ENCODE results near the gene AUH. TPM values are rescaled to one million over a fixed set of nuclear protein-coding genes. Genes with fewer than 3 reads are reported as not detected.
"Not testable (repeated sequence)": the region's sequence is repeated elsewhere in the genome, so short reads cannot be mapped to it uniquely, and the experiment has no call there.

The AUH gene
- total RNA-seq, 1 donor = 14.5 TPM

GRCh38 chr9:91214086-91214485 is 147.6 kb downstream of the AUH start:
- no peak for DNase-seq (ENCODE audit: low read depth in 2 of 3, low spot score in 2 of 3)

- no peak for DNase-seq (ENCODE audit: low read depth in 2 of 3, low spot score in 2 of 3)
Observed at GRCh38 chr9:91212596-91213243, 149.0 kb downstream of the AUH start.

DNA sequence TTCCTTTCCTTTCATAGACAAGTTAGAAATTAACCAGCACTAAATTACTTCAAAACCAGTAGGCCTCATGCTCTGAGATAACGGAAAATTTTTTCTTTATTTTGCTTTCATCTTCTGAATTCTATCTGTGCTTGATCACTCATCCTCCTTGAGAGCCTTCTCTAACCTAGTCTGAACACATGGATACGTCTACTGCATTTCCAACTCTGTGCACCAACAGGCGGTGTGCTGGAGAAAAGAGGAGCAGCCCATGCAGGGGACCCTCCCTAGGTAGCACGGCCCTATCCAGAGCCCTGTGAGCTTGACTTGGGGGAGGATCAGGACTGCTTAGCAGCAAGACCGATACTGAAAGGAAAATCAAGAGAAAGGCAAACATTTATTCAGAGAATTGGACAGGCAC is 149.8 kb downstream of the AUH start:
- DNase-seq (ENCODE audit: low read depth in 2 of 3, low spot score in 2 of 3) = no peak

DNA sequence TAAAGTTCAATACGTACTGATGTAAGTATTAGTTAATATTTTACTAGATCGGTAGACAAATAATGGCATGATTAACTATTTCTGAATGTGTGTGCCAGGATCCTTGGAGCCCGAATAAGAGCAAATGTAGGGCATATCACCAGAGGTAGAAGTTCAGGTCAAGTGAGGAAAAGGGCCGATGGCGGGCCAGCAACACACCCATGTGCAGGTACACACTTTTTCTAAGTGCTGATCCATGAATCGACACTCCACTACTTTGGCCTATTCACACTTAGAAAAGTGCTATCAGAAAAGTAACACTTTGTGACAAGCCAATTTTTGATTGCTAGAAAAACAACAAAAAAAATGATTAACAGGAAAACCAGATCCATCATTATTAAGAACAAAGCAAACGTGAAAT is 150.3 kb downstream of the AUH start:
- no peak for DNase-seq (ENCODE audit: low read depth in 2 of 3, low spot score in 2 of 3)

- DNase-seq (ENCODE audit: low read depth in 2 of 3, low spot score in 2 of 3) = no peak
Observed at GRCh38 chr9:91210318-91210717, 151.4 kb downstream of the AUH start.

DNA sequence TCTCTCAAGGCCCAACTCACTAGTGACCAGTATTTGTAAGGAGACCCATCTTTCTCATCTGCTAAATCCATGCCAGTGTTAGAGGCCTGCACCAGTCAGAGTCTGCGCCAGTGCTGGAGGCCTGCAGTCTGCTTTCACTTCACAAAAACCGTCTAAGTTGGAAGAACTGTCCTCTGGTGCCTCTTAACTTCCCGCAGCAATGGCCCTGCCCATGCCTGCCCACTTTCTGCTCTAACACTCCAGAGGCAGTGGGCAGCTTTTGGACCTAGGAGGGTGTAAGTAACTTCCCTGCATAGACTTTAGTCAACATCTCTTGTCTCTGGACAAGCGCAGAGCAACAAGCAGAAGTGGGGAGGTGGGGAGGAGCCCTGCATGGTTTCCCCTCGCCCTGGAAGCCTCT is 152.9 kb downstream of the AUH start:
- DNase-seq (ENCODE audit: low read depth in 2 of 3, low spot score in 2 of 3) = no peak

DNA sequence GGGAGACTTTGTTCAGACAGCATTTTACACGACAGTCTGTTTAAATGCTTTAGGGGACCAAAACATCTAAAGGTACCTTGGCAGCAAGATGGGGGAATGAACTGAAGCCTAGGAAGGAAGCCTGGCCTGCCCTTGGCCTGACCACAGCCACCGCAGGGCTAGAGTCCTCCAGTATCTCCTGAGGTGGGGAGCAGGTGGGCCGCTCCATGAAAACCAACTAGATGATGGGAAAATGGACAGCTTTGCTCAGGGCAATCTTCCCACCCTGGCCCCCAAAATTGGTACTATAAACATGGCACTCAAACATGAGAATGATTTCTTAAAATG is 153.3 kb downstream of the AUH start:
- peak in 1 of 3 donors; percentile 53 for DNase-seq (ENCODE audit: low read depth in 2 of 3, low spot score in 2 of 3)

DNA sequence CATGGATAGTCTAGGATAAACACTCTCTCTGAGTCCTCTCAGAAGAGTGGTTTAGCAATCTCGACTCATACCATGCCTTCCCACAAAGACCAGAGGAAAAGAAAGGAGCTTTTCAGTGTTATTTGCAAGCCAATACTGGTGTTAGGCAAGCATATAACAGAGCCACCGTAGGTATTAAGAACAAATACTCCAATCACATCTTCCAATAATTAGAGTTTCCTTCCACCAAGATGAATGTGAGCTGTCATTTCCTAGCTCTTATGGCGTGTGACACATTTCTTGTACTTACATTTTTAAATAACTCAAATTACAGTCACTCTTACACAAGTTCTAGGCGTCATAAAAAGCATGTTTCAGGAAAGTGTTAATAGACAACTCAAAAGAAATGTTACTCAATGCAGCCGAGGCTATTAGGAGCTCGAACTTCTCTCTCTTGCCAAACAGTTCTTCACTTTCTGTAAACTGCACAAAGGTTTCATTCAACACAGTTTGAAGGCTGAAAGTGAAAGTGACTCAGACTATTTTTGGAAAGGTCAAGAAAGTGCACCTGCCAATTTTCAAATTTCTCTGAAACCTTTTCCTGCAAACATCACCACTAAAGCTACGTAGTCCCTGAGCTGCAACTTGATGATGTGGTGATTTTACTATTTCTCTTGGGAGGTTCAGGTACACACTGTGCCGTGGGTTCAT is 153.8 kb downstream of the AUH start:
- DNase-seq (ENCODE audit: low read depth in 2 of 3, low spot score in 2 of 3) = peak in 2 of 3 donors; percentile 37 to 72

DNA sequence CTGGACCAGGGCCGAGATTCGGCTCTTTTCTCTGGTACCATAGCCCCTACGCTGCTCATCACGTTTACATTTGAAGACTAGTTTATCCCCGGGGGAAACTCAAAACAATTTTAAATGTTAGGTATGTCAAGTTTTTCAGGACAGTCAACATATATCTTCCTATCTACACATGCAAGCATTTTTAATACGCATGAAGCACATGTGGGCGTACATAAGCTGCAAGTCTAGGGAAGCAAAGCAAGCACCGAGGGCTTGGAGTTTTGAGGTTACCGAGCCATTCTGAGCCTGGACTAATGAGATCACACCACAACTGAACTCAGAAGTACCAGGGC is 154.4 kb downstream of the AUH start:
- no peak for DNase-seq (ENCODE audit: low read depth in 2 of 3, low spot score in 2 of 3)

- DNase-seq (ENCODE audit: low read depth in 2 of 3, low spot score in 2 of 3) = no peak
Observed at GRCh38 chr9:91206806-91207205, 154.9 kb downstream of the AUH start.

GRCh38 chr9:91202736-91203283 is 158.9 kb downstream of the AUH start:
- DNase-seq (ENCODE audit: low read depth in 2 of 3, low spot score in 2 of 3) = no peak

DNA sequence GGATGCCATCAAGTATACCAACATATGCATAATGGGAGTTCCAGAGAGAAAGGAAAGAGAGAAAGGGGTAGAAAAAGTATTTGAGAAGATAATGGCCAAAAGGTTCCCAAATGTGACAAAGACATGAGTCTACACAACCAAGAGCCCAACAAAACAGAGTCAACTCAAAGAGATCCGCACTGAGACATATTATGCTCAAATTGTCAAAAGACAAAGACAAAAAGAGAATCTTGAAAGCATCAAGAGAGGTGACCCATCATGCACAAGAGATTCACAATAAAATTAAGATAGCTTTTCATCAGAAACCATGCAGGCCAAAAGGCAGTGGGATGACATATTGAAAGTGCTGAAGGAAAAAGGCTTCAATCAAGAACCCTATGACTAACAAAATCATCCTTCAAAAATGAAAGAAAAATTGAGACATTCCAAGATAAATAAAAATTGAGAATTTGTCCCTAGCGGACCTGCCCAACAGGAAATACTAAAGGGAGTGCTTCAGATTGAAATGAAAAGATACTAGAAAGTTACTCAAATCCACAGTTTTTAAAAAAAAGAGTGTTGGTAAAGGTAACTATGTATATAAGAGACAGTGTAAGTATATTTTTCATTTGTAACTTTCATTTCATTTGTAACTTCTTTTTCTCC is 160.9 kb downstream of the AUH start:
- DNase-seq (ENCODE audit: low read depth in 2 of 3, low spot score in 2 of 3) = no peak

DNA sequence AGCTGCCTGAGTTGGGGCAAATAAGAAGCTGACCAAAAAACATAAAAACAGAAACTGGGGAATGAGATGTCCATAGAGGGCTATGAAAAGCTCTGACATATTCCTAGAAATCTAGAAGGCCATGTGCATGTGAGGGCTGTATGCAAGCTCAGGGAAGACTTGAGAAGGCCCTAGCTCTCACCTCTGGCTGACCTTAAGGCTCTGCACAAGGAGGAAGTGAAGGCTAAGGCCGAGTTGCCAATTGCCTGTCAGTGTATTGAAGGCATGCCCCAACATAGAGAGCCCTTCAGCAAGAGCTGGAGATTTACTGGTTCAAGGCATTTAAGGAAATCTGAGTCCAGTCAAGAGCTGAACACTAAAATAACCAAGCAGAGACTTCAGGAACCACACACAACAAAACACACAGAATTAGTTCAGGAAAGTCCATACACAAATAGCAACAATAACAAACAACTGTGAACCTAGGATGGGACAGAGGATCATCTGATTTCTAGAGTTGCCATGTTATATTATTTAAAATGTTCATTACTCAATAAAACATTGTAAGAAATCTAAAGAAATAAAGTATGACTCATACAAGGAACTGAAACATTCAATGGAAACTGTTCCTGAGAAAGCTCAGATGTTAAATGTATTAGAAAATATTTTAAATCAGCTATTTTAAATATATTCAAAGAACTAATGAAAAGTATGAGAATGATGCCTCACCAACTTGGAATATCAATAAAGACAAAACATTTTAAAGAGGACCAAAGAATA is 161.8 kb downstream of the AUH start:
- no peak for DNase-seq (ENCODE audit: low read depth in 2 of 3, low spot score in 2 of 3)

- not testable (repeated sequence) for DNase-seq (ENCODE audit: low read depth in 2 of 3, low spot score in 2 of 3)
Observed at GRCh38 chr9:91198881-91199280, 162.8 kb downstream of the AUH start.

GRCh38 chr9:91198405-91198804 is 163.3 kb downstream of the AUH start:
- DNase-seq (ENCODE audit: low read depth in 2 of 3, low spot score in 2 of 3) = no peak

- no peak for DNase-seq (ENCODE audit: low read depth in 2 of 3, low spot score in 2 of 3)
Observed at GRCh38 chr9:91197232-91198181, 164.2 kb downstream of the AUH start.

GRCh38 chr9:91196103-91196950 is 165.4 kb downstream of the AUH start:
- no peak for DNase-seq (ENCODE audit: low read depth in 2 of 3, low spot score in 2 of 3)

GRCh38 chr9:91195372-91196012 is 166.2 kb downstream of the AUH start:
- DNase-seq (ENCODE audit: low read depth in 2 of 3, low spot score in 2 of 3) = no peak

Data from hematopoietic multipotent progenitor cell (in vitro differentiated cells).